LNCAP (cell line): ENCODE measurements around the gene TMEFF1.

Experiments
- CTCF ChIP-seq: fragments of 450-650 bp; IDR thresholded peaks from 2 replicates; pipeline ENCODE4 v1.5.1; 2017; ENCODE audit warnings: mild to moderate bottlenecking

The TMEFF1 gene

GRCh38 chr9:100591639-100592412, 118.9 kb downstream of the TMEFF1 start:
- no peak for TF ChIP-seq CTCF

- TF ChIP-seq CTCF: peak; percentile 80
Observed at GRCh38 chr9:100595391-100596199, 122.6 kb downstream of the TMEFF1 start.

DNA sequence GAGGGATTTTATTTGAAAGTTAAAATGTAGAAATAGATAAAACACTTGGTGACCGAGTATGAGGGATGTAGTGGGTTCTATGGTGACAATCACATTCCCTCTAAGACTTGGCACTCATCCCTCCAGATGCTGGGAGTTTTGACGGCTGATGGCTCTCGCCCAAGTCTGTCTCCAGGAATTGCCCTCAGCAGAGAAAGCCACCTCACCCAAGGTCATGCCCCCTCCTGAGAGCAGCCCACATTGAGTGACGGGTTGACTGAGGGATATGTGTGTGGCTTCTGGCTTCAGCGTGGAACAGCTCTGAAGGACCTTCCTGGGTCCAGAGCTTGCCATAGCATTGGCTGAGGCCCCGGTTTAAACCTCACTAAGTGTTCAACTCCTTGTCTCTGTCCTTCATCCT, 124.3 kb downstream of the TMEFF1 start:
- TF ChIP-seq CTCF: no peak

- TF ChIP-seq CTCF: no peak
Observed at GRCh38 chr9:100598641-100599145, 125.7 kb downstream of the TMEFF1 start.

- TF ChIP-seq CTCF: no peak
Observed at GRCh38 chr9:100600521-100601079, 127.7 kb downstream of the TMEFF1 start.

- peak; percentile 79 for TF ChIP-seq CTCF
Observed at GRCh38 chr9:100601216-100601615, 128.3 kb downstream of the TMEFF1 start.

- peak; percentile 73 for TF ChIP-seq CTCF
Observed at GRCh38 chr9:100602342-100602801, 129.4 kb downstream of the TMEFF1 start.
